ENCODE measurements around the gene ARHGAP15. TPM values are rescaled to one million over a fixed set of nuclear protein-coding genes. Genes with fewer than 3 reads are reported as not detected.
A peak's percentile ranks its signal among the peaks of the same experiment; 100 is the strongest.

ARHGAP15 gene
- total and polyA plus RNA-seq, 2 experiments from 2014 or later: 0.26 TPM; not detected in 1

- Histone ChIP-seq H3K79me2 (replicated peaks; ENCODE audit: insufficient read depth) (no peaks in the 10 kb centered on the region), H3K36me3 (ENCODE audit: insufficient read depth) (no peaks in the 10 kb centered on the region), H3K27me3 (ENCODE audit: insufficient read depth) (no peaks in the 10 kb centered on the region), H3F3A (replicated peaks; ENCODE audit: low read depth) (no peaks in the 10 kb centered on the region), H3K4me2 (no peak overlapping the region), H3K27ac (ENCODE audit: low read depth) (no peak overlapping the region), H3K9me2 (ENCODE audit: insufficient read depth) (no peaks in the 10 kb centered on the region), H3K4me3 (no peak overlapping the region), H3K4me1 (ENCODE audit: insufficient read depth) (no peaks in the 10 kb centered on the region), H4K20me1 (replicated peaks; ENCODE audit: insufficient read depth) (no peaks in the 10 kb centered on the region), H2AFZ (peak overlapping the region; percentile 44; the same call in 1 of the 2 replicates)
- no peak for ATAC-seq
- Mint-ChIP-seq H3K4me1 (no peaks in the 10 kb centered on the region), H3K27me3 (ENCODE audit: insufficient read depth, low read depth, poor library complexity) (no peaks in the 10 kb centered on the region), H3K4me3 (no peak overlapping the region), H3K36me3 (ENCODE audit: low read depth) (no peaks in the 10 kb centered on the region), H3K9me3 (no peaks in the 10 kb centered on the region), H3K27ac (no peak overlapping the region)
- TF ChIP-seq POLR2AphosphoS5 (IDR thresholded peaks at IDR 0.05; ENCODE audit: low read depth) (no peak), REST (IDR thresholded peaks at IDR 0.05; ENCODE audit: unreplicated experiment) (no peak), ZNF114 (CRISPR knock-in tag; IDR thresholded peaks at IDR 0.05) (no peak), JUNB (IDR thresholded peaks at IDR 0.05; ENCODE audit: unreplicated experiment) (no peak), EZH2phosphoT487 (IDR thresholded peaks at IDR 0.05; ENCODE audit: unreplicated experiment) (no peak), NANOG (IDR thresholded peaks at IDR 0.05; ENCODE audit: borderline replicate concordance) (no peak), ZNF462 (CRISPR knock-in tag; IDR thresholded peaks at IDR 0.05) (no peak), ZNF331 (CRISPR knock-in tag; IDR thresholded peaks at IDR 0.05; ENCODE audit: low read depth) (no peak), CTCF (conservative IDR thresholded peaks at IDR 0.05; ENCODE audit: low read depth in 2 of 2) (no peak), STAT1 (IDR thresholded peaks at IDR 0.05; ENCODE audit: unreplicated experiment) (no peak), EZH2 (IDR thresholded peaks at IDR 0.05; ENCODE audit: low read depth, unreplicated experiment) (no peak), ETS1 (IDR thresholded peaks at IDR 0.05) (no peak), CREB1 (CRISPR knock-in tag; IDR thresholded peaks at IDR 0.05; ENCODE audit: low read depth) (no peak)
- no peak for DNase-seq (ENCODE audit: low spot score)
These were observed 253.8 kb downstream of the ARHGAP15 start for GRCh38 chr2:143383016-143383415.

Data from GM23338 (cell line).